NT2/D1 (cell line): ENCODE measurements around the gene TERT.

Experiments
- SUZ12 ChIP-seq: IDR thresholded peaks from 2 replicates; pipeline ENCODE4 v1.6.1; 2011; ENCODE audit not compliant: insufficient read length, insufficient read depth; ENCODE audit errors: extremely low read depth
- YY1 ChIP-seq: IDR thresholded peaks from 2 replicates; pipeline ENCODE4 v1.6.1; 2011; ENCODE audit not compliant: insufficient read length, insufficient read depth
- ZNF274 ChIP-seq: IDR thresholded peaks from 2 replicates; pipeline ENCODE4 v1.6.1; 2011; ENCODE audit warnings: mild to moderate bottlenecking, low read depth, low read length

- TF ChIP-seq SUZ12 (no peak), ZNF274 (no peak), YY1 (no peak)
Observed at GRCh38 chr5:1254196-1254595, 40.7 kb downstream of the TERT start.
